ENCODE data around the gene BRAP.
A peak's percentile ranks its signal among the peaks of the same experiment; 100 is the strongest.

Gene BRAP

DNA sequence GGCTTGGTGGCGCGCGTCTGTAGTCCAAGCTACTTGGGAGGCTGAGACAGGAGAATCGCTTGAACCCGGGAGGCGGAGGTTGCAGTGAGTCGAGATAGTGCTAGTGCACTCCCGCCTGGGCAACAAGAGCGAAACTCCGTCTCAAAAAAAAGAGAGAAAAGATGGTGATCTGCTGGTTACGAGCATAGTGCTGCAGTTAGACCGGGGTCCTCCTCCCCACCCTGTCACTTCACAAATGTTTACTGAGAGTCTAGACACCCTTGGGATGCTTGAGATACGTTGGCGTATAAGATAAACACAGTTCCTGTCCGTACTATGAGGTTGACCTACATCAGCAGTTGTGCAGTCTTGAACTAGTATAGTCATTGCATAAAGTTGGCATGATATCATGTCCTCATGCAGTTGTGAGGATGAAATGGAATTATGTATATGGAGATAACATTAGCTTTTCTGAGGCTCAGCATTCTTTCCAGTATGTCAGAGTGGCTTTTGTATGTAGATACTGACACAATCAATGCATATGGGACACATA, 884 bp upstream of the BRAP start:
- TF ChIP-seq, protein P1, sequence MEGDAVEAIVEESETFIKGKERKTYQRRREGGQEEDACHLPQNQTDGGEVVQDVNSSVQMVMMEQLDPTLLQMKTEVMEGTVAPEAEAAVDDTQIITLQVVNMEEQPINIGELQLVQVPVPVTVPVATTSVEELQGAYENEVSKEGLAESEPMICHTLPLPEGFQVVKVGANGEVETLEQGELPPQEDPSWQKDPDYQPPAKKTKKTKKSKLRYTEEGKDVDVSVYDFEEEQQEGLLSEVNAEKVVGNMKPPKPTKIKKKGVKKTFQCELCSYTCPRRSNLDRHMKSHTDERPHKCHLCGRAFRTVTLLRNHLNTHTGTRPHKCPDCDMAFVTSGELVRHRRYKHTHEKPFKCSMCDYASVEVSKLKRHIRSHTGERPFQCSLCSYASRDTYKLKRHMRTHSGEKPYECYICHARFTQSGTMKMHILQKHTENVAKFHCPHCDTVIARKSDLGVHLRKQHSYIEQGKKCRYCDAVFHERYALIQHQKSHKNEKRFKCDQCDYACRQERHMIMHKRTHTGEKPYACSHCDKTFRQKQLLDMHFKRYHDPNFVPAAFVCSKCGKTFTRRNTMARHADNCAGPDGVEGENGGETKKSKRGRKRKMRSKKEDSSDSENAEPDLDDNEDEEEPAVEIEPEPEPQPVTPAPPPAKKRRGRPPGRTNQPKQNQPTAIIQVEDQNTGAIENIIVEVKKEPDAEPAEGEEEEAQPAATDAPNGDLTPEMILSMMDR (IDR thresholded peaks at IDR 0.05): no peak

DNA sequence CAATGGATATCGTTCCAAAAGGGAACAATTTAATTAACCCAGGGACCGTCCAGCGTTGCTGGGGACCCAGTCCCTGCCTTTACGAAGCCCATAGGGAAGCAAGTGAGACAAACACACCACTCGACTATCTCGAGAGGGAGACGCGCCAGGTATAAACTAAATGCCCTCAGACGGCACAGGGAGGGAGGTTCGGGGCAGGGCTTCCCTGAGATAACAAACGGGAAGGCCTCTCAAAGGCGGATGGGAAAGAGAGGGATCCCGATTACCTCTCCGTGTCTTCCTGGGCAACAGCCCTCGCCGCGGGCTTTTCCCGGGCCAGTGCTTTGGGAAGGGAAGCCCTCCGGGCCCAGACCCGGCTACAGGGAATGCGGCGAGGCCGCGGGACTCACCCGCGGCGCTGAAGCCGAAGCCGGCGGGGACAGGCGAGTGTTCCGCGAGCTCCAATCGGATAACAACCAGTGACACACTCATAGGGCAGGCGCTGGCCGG, 390 bp downstream of the BRAP start:
- TF ChIP-seq, protein P1 (IDR thresholded peaks at IDR 0.05): no peak

DNA sequence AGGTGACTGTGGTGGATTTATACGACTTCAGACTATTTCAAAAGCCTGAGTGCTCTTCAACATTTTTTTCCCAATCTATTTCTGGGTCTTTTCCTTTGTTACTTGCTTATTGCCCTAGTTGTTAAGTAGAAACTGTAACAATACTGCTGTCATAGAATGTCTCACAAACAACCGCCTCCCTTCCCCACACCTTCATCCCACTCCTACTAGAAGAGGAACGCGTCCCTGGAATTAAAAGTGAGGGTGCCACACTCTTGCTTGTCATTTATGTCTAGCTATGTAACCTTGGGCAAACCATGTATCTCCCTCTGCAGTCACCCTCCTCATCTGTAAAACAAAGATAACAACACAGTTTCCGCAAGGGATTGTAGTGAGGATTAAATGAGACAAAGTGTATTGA, 8.6 kb downstream of the BRAP start:
- TF ChIP-seq, protein P1 (IDR thresholded peaks at IDR 0.05): no peak

DNA sequence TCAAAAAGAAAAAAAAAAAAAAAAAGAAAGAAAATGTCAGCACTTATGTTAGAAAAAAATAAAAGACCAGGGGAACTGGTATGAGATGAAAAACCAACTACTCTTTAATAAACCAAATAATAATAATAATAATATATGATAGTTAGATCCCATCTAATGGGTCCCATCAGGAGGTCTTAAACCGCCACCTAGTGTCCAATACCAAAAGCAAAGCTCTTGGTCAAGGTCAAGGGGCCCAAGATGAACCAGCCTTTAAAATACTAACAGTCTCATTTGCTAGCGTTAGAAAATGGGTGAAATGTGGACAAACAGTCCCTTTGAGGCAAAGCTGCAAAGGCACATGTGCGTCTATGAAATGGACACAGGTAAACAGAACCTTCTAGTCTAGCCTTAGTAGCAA, 12.3 kb downstream of the BRAP start:
- TF ChIP-seq, protein P1 (IDR thresholded peaks at IDR 0.05): peak; percentile 49; the same call in 1 of the 2 replicates

DNA sequence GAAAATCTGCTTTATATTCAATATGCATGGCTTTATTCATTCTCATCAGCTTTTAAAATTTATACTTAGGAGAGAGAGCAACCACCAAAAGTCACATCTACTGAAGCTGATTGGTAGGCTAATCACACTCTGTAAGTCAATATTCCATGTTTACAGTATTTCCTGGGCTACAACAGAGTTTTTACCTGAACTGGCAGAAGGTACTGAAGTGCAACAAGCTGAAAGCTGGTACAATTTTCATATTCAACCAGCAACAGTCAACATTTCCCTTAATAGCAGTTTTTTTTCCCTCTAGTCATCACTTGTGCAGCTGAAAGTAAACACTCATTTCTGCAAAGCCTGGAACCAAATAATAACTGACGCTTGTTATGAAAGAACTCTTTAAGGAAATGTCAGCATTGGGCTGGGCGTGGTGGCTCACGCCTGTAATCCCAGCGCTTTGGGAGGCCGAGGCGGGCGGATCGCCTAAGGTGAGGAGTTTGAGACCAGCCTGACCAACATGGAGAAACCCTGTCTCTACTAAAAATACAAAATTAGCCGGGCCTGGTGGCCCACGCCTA, 12.9 kb downstream of the BRAP start:
- TF ChIP-seq, protein P1 (IDR thresholded peaks at IDR 0.05): no peak

DNA sequence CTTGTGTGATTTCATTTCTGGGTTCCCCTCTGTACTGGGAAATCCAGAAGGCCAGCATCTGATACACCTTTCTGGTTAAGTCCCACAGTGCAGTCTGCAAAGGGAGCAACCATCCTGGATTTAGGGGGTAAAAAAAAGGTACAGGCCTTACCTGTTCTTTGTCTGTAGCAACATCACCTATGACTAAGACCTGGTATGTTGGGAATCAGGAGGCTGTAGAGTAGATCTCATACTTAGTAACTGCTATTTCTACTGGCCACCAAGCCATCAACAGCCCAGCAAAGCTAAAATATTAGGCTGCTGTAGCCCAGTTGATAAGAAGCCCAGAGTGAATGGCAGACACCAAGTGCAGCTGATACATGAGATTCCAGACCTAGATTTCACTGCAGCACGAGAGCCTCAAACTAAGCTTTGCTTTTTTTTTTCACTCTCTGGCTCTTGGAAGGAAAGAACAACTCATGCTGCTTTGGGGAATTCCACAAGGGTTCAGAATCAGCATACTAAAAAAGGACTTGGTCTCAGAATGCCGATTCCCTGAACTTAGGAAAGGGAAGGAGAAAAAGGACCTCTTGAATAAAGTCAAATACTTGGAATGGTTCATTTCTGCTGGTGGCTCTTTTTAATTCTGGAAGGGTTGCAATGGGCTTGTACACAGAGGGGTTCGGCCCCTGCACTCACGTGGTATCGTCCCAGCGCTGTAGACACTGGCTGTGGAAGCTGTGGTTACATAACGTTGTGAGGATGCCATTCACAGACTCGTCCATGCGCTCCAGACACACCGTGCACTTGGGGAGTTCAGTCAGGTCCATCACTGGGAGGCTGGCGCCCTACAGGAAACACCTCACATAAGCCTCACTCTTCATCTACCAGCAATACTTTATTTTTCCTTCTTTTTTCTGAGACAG, 20.5 kb downstream of the BRAP start:
- TF ChIP-seq, protein P1 (IDR thresholded peaks at IDR 0.05): no peak

DNA sequence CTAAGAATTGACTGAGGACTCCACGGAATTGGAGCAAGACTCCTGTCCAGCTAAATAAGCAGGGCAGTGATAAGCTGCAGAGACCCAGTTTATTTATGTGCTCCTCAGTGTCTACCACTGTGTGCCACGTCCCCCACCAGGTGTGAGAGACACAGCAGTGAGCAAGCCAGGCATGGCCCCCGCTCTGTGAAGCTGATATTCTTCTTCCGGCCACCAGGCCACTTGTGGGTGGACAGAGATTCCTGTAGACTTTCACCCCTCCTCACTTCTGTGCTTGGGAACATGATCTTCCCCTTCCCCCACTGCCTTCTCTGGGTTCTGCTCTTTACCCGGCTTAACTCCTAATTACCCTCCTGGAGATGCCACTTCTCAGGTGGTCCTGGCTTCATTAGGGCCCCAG, 21.3 kb downstream of the BRAP start:
- TF ChIP-seq, protein P1 (IDR thresholded peaks at IDR 0.05): no peak
